ENCODE data around the gene SIRPA.

DNA sequence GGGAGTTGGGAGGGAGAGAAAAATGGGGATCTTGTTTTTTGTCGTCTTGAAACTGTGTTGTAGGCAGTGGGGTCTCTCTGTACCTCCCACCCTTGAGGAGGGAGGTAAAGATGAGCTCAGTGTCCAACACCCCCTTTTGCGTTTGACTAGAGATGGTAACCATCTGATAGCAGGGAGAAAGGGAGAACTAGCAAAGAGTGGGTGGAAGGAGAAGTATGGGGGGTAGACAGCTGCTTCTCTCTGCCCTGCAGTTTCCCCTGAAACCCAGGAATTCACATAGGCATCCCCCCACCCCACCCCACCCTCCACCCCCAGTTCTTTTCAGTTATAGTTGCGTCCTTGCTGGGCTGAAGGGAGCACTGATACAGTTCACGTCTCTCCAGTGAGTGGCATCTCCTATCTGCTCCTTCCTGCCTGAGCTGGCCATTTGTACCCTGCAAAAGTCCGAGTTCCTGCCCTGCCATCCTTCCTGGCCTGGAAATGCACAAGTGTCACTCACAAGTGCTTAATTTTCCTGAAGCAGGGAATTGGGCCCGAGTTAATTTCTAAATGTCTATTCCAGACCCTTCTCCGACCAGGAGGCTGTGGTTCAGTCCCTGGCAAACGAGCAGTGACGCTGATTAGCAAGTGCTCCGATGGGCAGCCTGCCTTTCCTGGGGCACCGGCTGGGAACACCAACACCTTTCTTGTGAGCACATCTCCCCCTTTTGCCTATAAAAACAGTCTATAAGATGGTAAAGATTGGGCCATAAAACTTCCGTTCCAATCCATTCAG is 1.5 kb downstream of the SIRPA start:
- TF ChIP-seq, protein P1, sequence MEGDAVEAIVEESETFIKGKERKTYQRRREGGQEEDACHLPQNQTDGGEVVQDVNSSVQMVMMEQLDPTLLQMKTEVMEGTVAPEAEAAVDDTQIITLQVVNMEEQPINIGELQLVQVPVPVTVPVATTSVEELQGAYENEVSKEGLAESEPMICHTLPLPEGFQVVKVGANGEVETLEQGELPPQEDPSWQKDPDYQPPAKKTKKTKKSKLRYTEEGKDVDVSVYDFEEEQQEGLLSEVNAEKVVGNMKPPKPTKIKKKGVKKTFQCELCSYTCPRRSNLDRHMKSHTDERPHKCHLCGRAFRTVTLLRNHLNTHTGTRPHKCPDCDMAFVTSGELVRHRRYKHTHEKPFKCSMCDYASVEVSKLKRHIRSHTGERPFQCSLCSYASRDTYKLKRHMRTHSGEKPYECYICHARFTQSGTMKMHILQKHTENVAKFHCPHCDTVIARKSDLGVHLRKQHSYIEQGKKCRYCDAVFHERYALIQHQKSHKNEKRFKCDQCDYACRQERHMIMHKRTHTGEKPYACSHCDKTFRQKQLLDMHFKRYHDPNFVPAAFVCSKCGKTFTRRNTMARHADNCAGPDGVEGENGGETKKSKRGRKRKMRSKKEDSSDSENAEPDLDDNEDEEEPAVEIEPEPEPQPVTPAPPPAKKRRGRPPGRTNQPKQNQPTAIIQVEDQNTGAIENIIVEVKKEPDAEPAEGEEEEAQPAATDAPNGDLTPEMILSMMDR (conservative IDR thresholded peaks at IDR 0.05; ENCODE audit: low read depth, low read length), result no peak
- TF ChIP-seq MAFK (IDR thresholded peaks at IDR 0.05; ENCODE audit: low read depth, low read length) (no peak), FOS (IDR thresholded peaks at IDR 0.05; ENCODE audit: low read depth, low read length) (no peak), POLR2A (IDR thresholded peaks at IDR 0.05; ENCODE audit: low read depth, low read length) (no peak), BHLHE40 (IDR thresholded peaks at IDR 0.05; ENCODE audit: low read depth, low read length) (no peak), RFX5 (IDR thresholded peaks at IDR 0.05; ENCODE audit: low read depth, low read length) (no peak), RAD21 (IDR thresholded peaks at IDR 0.05; ENCODE audit: low read length) (no peak), NFE2L2 (IDR thresholded peaks at IDR 0.05; ENCODE audit: low read depth, low read length) (no peak), SMC3 (IDR thresholded peaks at IDR 0.05; ENCODE audit: low read depth, low read length) (no peak), MXI1 (IDR thresholded peaks at IDR 0.05; ENCODE audit: borderline replicate concordance, low read depth, low read length) (no peak)
- TF ChIP-seq, protein P2, sequence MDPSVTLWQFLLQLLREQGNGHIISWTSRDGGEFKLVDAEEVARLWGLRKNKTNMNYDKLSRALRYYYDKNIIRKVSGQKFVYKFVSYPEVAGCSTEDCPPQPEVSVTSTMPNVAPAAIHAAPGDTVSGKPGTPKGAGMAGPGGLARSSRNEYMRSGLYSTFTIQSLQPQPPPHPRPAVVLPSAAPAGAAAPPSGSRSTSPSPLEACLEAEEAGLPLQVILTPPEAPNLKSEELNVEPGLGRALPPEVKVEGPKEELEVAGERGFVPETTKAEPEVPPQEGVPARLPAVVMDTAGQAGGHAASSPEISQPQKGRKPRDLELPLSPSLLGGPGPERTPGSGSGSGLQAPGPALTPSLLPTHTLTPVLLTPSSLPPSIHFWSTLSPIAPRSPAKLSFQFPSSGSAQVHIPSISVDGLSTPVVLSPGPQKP (IDR thresholded peaks at IDR 0.05; ENCODE audit: borderline replicate concordance, low read depth, low read length), result no peak
- TF ChIP-seq, protein P3, sequence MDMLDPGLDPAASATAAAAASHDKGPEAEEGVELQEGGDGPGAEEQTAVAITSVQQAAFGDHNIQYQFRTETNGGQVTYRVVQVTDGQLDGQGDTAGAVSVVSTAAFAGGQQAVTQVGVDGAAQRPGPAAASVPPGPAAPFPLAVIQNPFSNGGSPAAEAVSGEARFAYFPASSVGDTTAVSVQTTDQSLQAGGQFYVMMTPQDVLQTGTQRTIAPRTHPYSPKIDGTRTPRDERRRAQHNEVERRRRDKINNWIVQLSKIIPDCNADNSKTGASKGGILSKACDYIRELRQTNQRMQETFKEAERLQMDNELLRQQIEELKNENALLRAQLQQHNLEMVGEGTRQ (IDR thresholded peaks at IDR 0.05; ENCODE audit: low read depth, low read length), result no peak
